ENCODE results near the gene HERC2.

HERC2 gene

GRCh38 chr15:28116521-28117431 lies 205.2 kb downstream of the HERC2 start:
- peaks cover 11% of the 10 kb centered on the region for H3K36me3 ChIP-seq (ENCODE audit: control insufficient read depth, insufficient read depth, low read length)
- no peaks in the 10 kb centered on the region for H3K9me3 ChIP-seq (ENCODE audit: control insufficient read depth, low read length)
- no peak overlapping the region for H3K27ac ChIP-seq (ENCODE audit: insufficient read depth, low read depth, low read length, poor library complexity, severe bottlenecking)
- no peak overlapping the region for H3K4me3 ChIP-seq (ENCODE audit: insufficient read depth, low read depth, low read length)
- no peaks in the 10 kb centered on the region for H3K4me1 ChIP-seq (ENCODE audit: control insufficient read depth, insufficient read depth, low read length)
- H3K27me3 ChIP-seq (ENCODE audit: control insufficient read depth, insufficient read depth, low read length, poor library complexity, severe bottlenecking) = no peaks in the 10 kb centered on the region
- WGBS, 2 experiments = 93 to 94% methylated on average over 42 of the region's 42 CpGs

DNA sequence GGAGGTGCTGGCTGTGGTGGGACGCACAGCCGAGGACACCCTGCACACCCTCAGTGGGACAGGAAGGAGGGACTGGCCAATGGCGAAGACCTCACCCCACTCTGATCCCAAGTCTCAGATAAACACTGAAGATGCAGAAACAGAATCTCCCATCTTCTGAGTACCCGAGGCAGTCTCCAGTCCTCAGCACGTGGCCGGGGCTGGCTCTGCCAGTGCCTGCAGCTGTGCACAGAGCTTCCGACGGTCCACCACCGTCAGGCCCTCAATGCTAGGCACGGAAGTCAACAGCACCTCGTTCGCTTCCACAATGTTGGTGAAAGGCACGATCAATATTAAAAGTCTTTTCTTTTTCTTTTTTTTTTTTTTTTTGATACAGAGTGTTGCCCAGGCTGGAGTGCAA lies 206.1 kb downstream of the HERC2 start:
- Histone ChIP-seq H3K27me3 (ENCODE audit: control insufficient read depth, insufficient read depth, low read length, poor library complexity, severe bottlenecking) (no peaks in the 10 kb centered on the region), H3K4me1 (ENCODE audit: control insufficient read depth, insufficient read depth, low read length) (no peaks in the 10 kb centered on the region), H3K36me3 (ENCODE audit: control insufficient read depth, insufficient read depth, low read length) (peaks cover 9% of the 10 kb centered on the region), H3K4me3 (ENCODE audit: insufficient read depth, low read depth, low read length) (no peak overlapping the region), H3K9me3 (ENCODE audit: control insufficient read depth, low read length) (no peaks in the 10 kb centered on the region), H3K27ac (ENCODE audit: insufficient read depth, low read depth, low read length, poor library complexity, severe bottlenecking) (no peak overlapping the region)
- 87 to 90% methylated on average over 13 of the region's 13 CpGs for WGBS, 2 experiments

DNA sequence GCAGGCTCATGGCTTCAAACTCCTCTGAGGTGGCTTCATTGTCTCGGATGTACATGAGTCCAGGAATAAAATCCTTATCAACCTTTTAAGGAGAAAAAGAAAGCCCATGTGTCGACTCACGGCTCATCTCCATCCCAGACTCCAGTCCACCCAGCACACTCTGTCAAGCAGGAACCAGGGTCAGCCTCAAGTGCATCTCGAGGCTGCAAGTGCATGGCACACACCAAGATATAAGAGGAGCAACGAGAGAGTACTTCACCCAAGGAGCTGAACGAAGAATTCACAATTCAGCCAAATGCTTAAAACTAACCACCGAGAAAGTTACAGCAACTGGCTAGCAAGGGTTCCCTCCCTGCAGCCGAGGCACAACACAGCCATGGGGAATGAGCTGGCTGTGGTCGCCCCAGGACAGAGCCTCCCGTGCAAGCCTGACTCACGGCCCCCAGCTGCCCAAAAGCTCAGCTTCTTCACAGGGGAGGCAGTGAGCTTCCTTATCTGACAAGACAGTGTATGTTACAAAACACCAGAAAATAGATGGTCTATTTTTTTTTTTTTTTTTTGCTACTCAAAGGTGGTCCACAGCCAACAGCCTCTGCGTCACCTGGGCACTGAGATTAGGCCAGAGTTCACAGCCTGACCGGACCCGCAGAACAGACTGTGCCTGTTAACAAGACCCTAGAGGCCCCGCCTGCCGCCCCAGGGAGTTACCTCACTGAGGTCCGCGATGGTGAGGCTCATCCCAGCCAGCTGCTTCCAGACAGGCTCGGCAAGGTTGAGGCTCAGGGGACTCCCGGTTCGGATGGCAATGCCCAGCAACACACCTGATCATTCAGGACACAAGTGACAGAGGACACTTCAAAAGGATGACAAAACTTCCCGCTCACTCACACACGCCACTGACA lies 207.0 kb downstream of the HERC2 start:
- WGBS, 2 experiments = 94% methylated on average over 23 of the region's 23 CpGs
- peaks cover 4% of the 10 kb centered on the region for H3K36me3 ChIP-seq (ENCODE audit: control insufficient read depth, insufficient read depth, low read length)

GRCh38 chr15:28114114-28114455 lies 207.9 kb downstream of the HERC2 start:
- Histone ChIP-seq H3K36me3 (ENCODE audit: control insufficient read depth, insufficient read depth, low read length) (peaks cover 4% of the 10 kb centered on the region), H3K27me3 (ENCODE audit: control insufficient read depth, insufficient read depth, low read length, poor library complexity, severe bottlenecking) (no peaks in the 10 kb centered on the region), H3K4me1 (ENCODE audit: control insufficient read depth, insufficient read depth, low read length) (no peaks in the 10 kb centered on the region), H3K27ac (ENCODE audit: insufficient read depth, low read depth, low read length, poor library complexity, severe bottlenecking) (no peak overlapping the region), H3K9me3 (ENCODE audit: control insufficient read depth, low read length) (no peaks in the 10 kb centered on the region), H3K4me3 (ENCODE audit: insufficient read depth, low read depth, low read length) (no peak overlapping the region)
- 94 to 95% methylated on average over 4 of the region's 4 CpGs for WGBS, 2 experiments

More for the DNA sequence above, 207.0 kb downstream of the HERC2 start:
- Histone ChIP-seq H3K4me1 (ENCODE audit: control insufficient read depth, insufficient read depth, low read length) (no peaks in the 10 kb centered on the region), H3K4me3 (ENCODE audit: insufficient read depth, low read depth, low read length) (no peak overlapping the region), H3K27me3 (ENCODE audit: control insufficient read depth, insufficient read depth, low read length, poor library complexity, severe bottlenecking) (no peaks in the 10 kb centered on the region), H3K27ac (ENCODE audit: insufficient read depth, low read depth, low read length, poor library complexity, severe bottlenecking) (no peak overlapping the region), H3K9me3 (ENCODE audit: control insufficient read depth, low read length) (no peaks in the 10 kb centered on the region)

DNA sequence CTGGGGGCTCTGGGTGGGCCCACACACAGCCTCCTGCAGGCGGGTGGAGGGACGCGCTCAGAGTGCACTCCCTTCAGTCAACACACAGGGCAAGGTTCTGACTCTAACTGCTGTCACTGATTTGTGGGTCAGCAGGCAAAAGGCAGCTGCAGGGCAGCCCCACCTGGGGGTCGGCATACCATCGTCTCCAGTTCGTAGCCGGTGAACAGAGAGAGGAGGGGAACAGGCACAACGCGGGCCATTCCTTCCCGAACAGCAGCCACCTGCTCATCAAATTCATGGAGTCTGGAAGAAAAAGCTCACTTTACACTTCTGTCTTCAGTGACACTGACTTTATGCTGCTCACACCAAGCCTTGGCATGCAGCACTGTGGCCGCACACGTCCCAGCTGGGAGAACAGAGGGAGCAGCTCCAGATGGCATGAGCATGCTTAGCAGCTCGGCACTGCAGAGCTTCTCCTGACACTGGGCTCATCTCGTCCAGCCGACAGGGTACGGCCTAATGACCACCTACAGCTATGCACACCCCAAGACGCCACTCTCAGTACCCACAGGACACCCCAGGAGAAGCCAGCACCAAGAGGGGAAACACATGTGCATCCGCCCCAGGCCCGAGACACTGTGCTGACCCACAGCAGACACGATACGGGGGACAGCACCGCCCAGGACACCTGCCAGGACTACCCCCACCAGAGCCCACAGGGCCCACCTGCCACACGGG lies 208.4 kb downstream of the HERC2 start:
- Histone ChIP-seq H3K27me3 (ENCODE audit: control insufficient read depth, insufficient read depth, low read length, poor library complexity, severe bottlenecking) (no peaks in the 10 kb centered on the region), H3K4me1 (ENCODE audit: control insufficient read depth, insufficient read depth, low read length) (no peaks in the 10 kb centered on the region), H3K36me3 (ENCODE audit: control insufficient read depth, insufficient read depth, low read length) (peaks cover 4% of the 10 kb centered on the region), H3K4me3 (ENCODE audit: insufficient read depth, low read depth, low read length) (no peak overlapping the region), H3K9me3 (ENCODE audit: control insufficient read depth, low read length) (no peaks in the 10 kb centered on the region), H3K27ac (ENCODE audit: insufficient read depth, low read depth, low read length, poor library complexity, severe bottlenecking) (no peak overlapping the region)
- WGBS, 2 experiments = 94 to 95% methylated on average over 23 of the region's 23 CpGs

- H3K36me3 ChIP-seq (ENCODE audit: control insufficient read depth, insufficient read depth, low read length) = peaks cover 4% of the 10 kb centered on the region
Measured at GRCh38 chr15:28112962-28113361, 209.0 kb downstream of the HERC2 start.

GRCh38 chr15:28112101-28112760 lies 209.7 kb downstream of the HERC2 start:
- Histone ChIP-seq H3K9me3 (ENCODE audit: control insufficient read depth, low read length) (no peaks in the 10 kb centered on the region), H3K36me3 (ENCODE audit: control insufficient read depth, insufficient read depth, low read length) (peaks cover 4% of the 10 kb centered on the region), H3K4me3 (ENCODE audit: insufficient read depth, low read depth, low read length) (no peak overlapping the region), H3K4me1 (ENCODE audit: control insufficient read depth, insufficient read depth, low read length) (no peaks in the 10 kb centered on the region), H3K27ac (ENCODE audit: insufficient read depth, low read depth, low read length, poor library complexity, severe bottlenecking) (no peak overlapping the region), H3K27me3 (ENCODE audit: control insufficient read depth, insufficient read depth, low read length, poor library complexity, severe bottlenecking) (peaks cover 11% of the 10 kb centered on the region)
- 96% methylated on average over 20 of the region's 20 CpGs for WGBS, 2 experiments

More at GRCh38 chr15:28112962-28113361, 209.0 kb downstream of the HERC2 start:
- peaks cover 4% of the 10 kb centered on the region for H3K27me3 ChIP-seq (ENCODE audit: control insufficient read depth, insufficient read depth, low read length, poor library complexity, severe bottlenecking)
- no peak overlapping the region for H3K27ac ChIP-seq (ENCODE audit: insufficient read depth, low read depth, low read length, poor library complexity, severe bottlenecking)
- 95 to 96% methylated on average over 26 of the region's 26 CpGs for WGBS, 2 experiments
- no peaks in the 10 kb centered on the region for H3K9me3 ChIP-seq (ENCODE audit: control insufficient read depth, low read length)
- H3K4me1 ChIP-seq (ENCODE audit: control insufficient read depth, insufficient read depth, low read length) = no peaks in the 10 kb centered on the region
- no peak overlapping the region for H3K4me3 ChIP-seq (ENCODE audit: insufficient read depth, low read depth, low read length)

DNA sequence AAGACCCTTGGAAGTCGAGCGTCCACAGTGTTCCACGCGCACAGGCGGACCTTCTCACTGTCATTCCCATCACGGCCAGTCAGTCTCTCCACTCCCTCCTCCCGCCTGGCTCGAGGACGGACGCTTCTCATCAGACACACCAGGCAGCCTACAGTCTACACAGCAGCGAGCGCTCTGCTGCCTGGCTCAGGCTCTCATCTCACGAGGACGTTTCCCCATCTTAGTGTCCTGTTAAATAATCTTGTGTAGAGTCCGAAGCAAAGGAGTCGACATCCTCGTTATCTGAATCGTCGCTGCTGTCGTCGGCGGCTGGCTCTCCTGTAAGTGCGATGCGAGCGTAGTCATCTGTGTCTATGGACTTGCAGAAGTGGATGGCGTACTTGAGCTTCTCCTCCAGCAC lies 210.4 kb downstream of the HERC2 start:
- H3K27me3 ChIP-seq (ENCODE audit: control insufficient read depth, insufficient read depth, low read length, poor library complexity, severe bottlenecking) = peaks cover 18% of the 10 kb centered on the region
- no peaks in the 10 kb centered on the region for H3K9me3 ChIP-seq (ENCODE audit: control insufficient read depth, low read length)
- no peak overlapping the region for H3K4me3 ChIP-seq (ENCODE audit: insufficient read depth, low read depth, low read length)
- no peak overlapping the region for H3K27ac ChIP-seq (ENCODE audit: insufficient read depth, low read depth, low read length, poor library complexity, severe bottlenecking)
- WGBS, 2 experiments = 90 to 93% methylated on average over 26 of the region's 26 CpGs
- H3K36me3 ChIP-seq (ENCODE audit: control insufficient read depth, insufficient read depth, low read length) = peaks cover 4% of the 10 kb centered on the region
- no peaks in the 10 kb centered on the region for H3K4me1 ChIP-seq (ENCODE audit: control insufficient read depth, insufficient read depth, low read length)

DNA sequence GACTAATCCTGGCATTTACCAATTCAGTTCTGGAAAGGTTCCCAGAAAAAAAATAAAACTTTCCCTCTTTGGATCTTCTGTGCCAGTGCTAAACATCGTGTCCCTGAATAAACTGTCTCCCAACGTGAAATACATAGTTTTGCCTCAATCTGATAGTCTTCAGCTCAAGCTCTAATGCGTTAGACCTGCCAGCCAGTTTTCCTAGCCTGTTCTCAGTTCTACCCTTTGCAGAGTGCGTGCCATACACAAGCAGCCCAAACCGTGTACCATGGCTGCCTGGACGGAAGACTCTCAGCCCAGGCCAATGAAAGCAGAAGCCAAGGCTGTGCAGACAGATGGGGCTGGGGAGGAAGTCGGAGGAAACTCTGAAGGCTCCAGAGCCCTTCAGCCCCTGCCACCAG lies 211.5 kb downstream of the HERC2 start:
- WGBS, 2 experiments = 91 to 94% methylated on average over 7 of the region's 7 CpGs
- H3K27ac ChIP-seq (ENCODE audit: insufficient read depth, low read depth, low read length, poor library complexity, severe bottlenecking) = no peak overlapping the region

More for the DNA sequence above, 211.5 kb downstream of the HERC2 start:
- Histone ChIP-seq H3K4me1 (ENCODE audit: control insufficient read depth, insufficient read depth, low read length) (no peaks in the 10 kb centered on the region), H3K9me3 (ENCODE audit: control insufficient read depth, low read length) (no peaks in the 10 kb centered on the region), H3K4me3 (ENCODE audit: insufficient read depth, low read depth, low read length) (no peak overlapping the region), H3K36me3 (ENCODE audit: control insufficient read depth, insufficient read depth, low read length) (peaks cover 4% of the 10 kb centered on the region), H3K27me3 (ENCODE audit: control insufficient read depth, insufficient read depth, low read length, poor library complexity, severe bottlenecking) (peaks cover 27% of the 10 kb centered on the region)

Data from ectodermal cell (in vitro differentiated cells).